Activated B cell treated with CpG ODN at 0.5 μM for 24 hours (primary cell): ENCODE data around the gene UTS2R. TPM values are rescaled to one million over a fixed set of nuclear protein-coding genes. Genes with fewer than 3 reads are reported as not detected.
"Not testable (repeated sequence)": the region's sequence is repeated elsewhere in the genome, so short reads cannot be mapped to it uniquely, and the experiment has no call there.

ENCODE experiments used
- ATAC-seq: fragments of 200-7000 bp; cut with Tn5 transposase; one replicate; pipeline ENCODE4 v1.10.0; 2021; ENCODE audit warnings: low read depth, mild to moderate bottlenecking, moderate library complexity
- CTCF ChIA-PET: fragments of 350-600 bp; sonication (Branson Sonifier 250); formaldehyde crosslinking; loops from one replicate; lab custom pipeline; 2021; ENCODE audit warnings: antibody characterized with exemption; lab: Charles Lee
- POLR2A ChIA-PET: fragments of 350-600 bp; sonication (Branson Sonifier 250); formaldehyde crosslinking; loops from one replicate; lab custom pipeline; 2021; ENCODE audit warnings: antibody characterized with exemption; lab: Charles Lee
- DNase-seq: peaks from one replicate; pipeline ENCODE4 v3.0.0; 2022
- H3K27ac Mint-ChIP-seq: one replicate; pipeline ENCODE4 v1.8.0; 2020; ENCODE audit warnings: mixed read lengths
- H3K27me3 Mint-ChIP-seq: one replicate; pipeline ENCODE4 v1.8.0; 2021; ENCODE audit warnings: mixed read lengths
- H3K36me3 Mint-ChIP-seq: one replicate; pipeline ENCODE4 v1.8.0; 2021; ENCODE audit warnings: low read depth, mixed read lengths
- H3K4me1 Mint-ChIP-seq: one replicate; pipeline ENCODE4 v1.8.0; 2021; ENCODE audit warnings: mixed read lengths
- H3K4me3 Mint-ChIP-seq: one replicate; pipeline ENCODE4 v1.8.0; 2020; ENCODE audit warnings: mild to moderate bottlenecking, mixed read lengths
- H3K9me3 Mint-ChIP-seq: one replicate; pipeline ENCODE4 v1.8.0; 2020; ENCODE audit warnings: mixed read lengths
- CTCF ChIP-seq: fragments of 200-600 bp; IDR thresholded peaks from one replicate; pipeline ENCODE4 v1.8.0; 2022; ENCODE audit warnings: antibody characterized with exemption, mild to moderate bottlenecking
- intact Hi-C: fragments of 100-400 bp; cut with micrococcal nuclease; formaldehyde crosslinking; loops from one replicate; pipeline ENCODE4 v1.15.1; 2024
- total RNA-seq: library from RNA; stranded (reverse); gene quantifications from 2 replicates; pipeline ENCODE4 v1.2.3, GENCODE V29; 2022

The UTS2R gene
- total RNA-seq, 1 donor from 2014 or later, result not detected

- H3K4me1 Mint-ChIP-seq, result no peaks in the 10 kb centered on the region
- no peak overlapping the region for H3K27ac Mint-ChIP-seq
- ChIA-PET CTCF (no interaction called here), POLR2A (interaction anchor here (0.6 kb wide), 1 partner anchor 12 kb away, joined by 3 read pairs; no protein-coding TSS in a partner anchor)
- H3K9me3 Mint-ChIP-seq, result no peaks in the 10 kb centered on the region
- H3K27me3 Mint-ChIP-seq, result peaks cover 24% of the 10 kb centered on the region
- no peak for ATAC-seq
- no peak for TF ChIP-seq CTCF
- H3K36me3 Mint-ChIP-seq, result no peaks in the 10 kb centered on the region
- no peak for DNase-seq
- intact Hi-C loops, result no loop called here
- H3K4me3 Mint-ChIP-seq, result no peak overlapping the region
These were observed 7.1 kb downstream of the UTS2R start for GRCh38 chr17:82378741-82379021.

GRCh38 chr17:82380860-82381702, 9.5 kb downstream of the UTS2R start:
- intact Hi-C loops, result no loop called here
- ChIA-PET CTCF (no interaction called here), POLR2A (no interaction called here)
- DNase-seq (no peak), ATAC-seq (no peak)
- Mint-ChIP-seq H3K4me3 (no peak overlapping the region), H3K4me1 (no peaks in the 10 kb centered on the region), H3K27me3 (peaks cover 21% of the 10 kb centered on the region), H3K36me3 (no peaks in the 10 kb centered on the region), H3K9me3 (no peaks in the 10 kb centered on the region), H3K27ac (no peak overlapping the region)
- TF ChIP-seq CTCF, result no peak

GRCh38 chr17:82381703-82382009, 10.1 kb downstream of the UTS2R start:
- H3K27me3 Mint-ChIP-seq, result peaks cover 18% of the 10 kb centered on the region
- DNase-seq, CTCF ChIA-PET, H3K4me3 Mint-ChIP-seq, H3K9me3 Mint-ChIP-seq, H3K27ac Mint-ChIP-seq, H3K4me1 Mint-ChIP-seq, intact Hi-C loops, POLR2A ChIA-PET, H3K36me3 Mint-ChIP-seq, ATAC-seq: not testable (repeated sequence)

- H3K27ac Mint-ChIP-seq, H3K9me3 Mint-ChIP-seq, H3K4me3 Mint-ChIP-seq, DNase-seq, CTCF ChIA-PET, ATAC-seq, H3K4me1 Mint-ChIP-seq, H3K36me3 Mint-ChIP-seq, intact Hi-C loops, POLR2A ChIA-PET: not testable (repeated sequence)
- H3K27me3 Mint-ChIP-seq, result peaks cover 18% of the 10 kb centered on the region
These were observed 10.8 kb downstream of the UTS2R start for GRCh38 chr17:82382220-82382932.

- Mint-ChIP-seq H3K4me3 (no peak overlapping the region), H3K36me3 (no peaks in the 10 kb centered on the region), H3K9me3 (no peaks in the 10 kb centered on the region), H3K27ac (no peak overlapping the region), H3K4me1 (no peaks in the 10 kb centered on the region), H3K27me3 (peaks cover 18% of the 10 kb centered on the region)
- TF ChIP-seq CTCF, result no peak
- POLR2A ChIA-PET, result no interaction called here
- no peak for ATAC-seq
- intact Hi-C loops, result no loop called here
- DNase-seq, result no peak
- CTCF ChIA-PET, result no interaction called here
These were observed 11.3 kb downstream of the UTS2R start for GRCh38 chr17:82382933-82383255.

GRCh38 chr17:82383411-82383810, 11.8 kb downstream of the UTS2R start:
- DNase-seq (no peak), ATAC-seq (no peak)
- Mint-ChIP-seq H3K36me3 (no peaks in the 10 kb centered on the region), H3K4me1 (no peaks in the 10 kb centered on the region), H3K27me3 (peaks cover 18% of the 10 kb centered on the region), H3K27ac (no peak overlapping the region), H3K9me3 (no peaks in the 10 kb centered on the region), H3K4me3 (no peak overlapping the region)
- no peak for TF ChIP-seq CTCF
- ChIA-PET CTCF (no interaction called here), POLR2A (no interaction called here)
- intact Hi-C loops, result no loop called here
